Smooth muscle cell (in vitro differentiated cells): ENCODE measurements around the gene AP2S1. TPM values are rescaled to one million over a fixed set of nuclear protein-coding genes. Genes with fewer than 3 reads are reported as not detected.
A peak's percentile ranks its signal among the peaks of the same experiment; 100 is the strongest.

Experiments used
- DNase-seq: peaks from one replicate; lab custom pipeline; 2025; ENCODE audit not compliant: unreplicated experiment; lab: John Stamatoyannopoulos, UW
- H2AFZ ChIP-seq: fragments of 200-600 bp; sonication (generic); 2 replicates; pipeline ENCODE4 v1.6.0; 2016; ENCODE audit warnings: antibody characterized with exemption, low read depth, mild to moderate bottlenecking
- H3F3A ChIP-seq: fragments of 200-600 bp; sonication (generic); 2 replicates; pipeline ENCODE4 v1.6.0; 2017; ENCODE audit warnings: antibody characterized with exemption, low read depth
- H3K27ac ChIP-seq: fragments of 200-600 bp; sonication (generic); 2 replicates; pipeline ENCODE4 v1.5.1; 2016; ENCODE audit warnings: low read depth, mild to moderate bottlenecking
- H3K27me3 ChIP-seq: fragments of 200-600 bp; sonication (generic); 2 replicates; pipeline ENCODE4 v1.6.1; 2016; ENCODE audit warnings: low read depth, mild to moderate bottlenecking
- H3K36me3 ChIP-seq: fragments of 200-600 bp; sonication (generic); 2 replicates; pipeline ENCODE4 v1.5.1; 2016; ENCODE audit warnings: low read depth
- H3K4me1 ChIP-seq: fragments of 200-600 bp; sonication (generic); 2 replicates; pipeline ENCODE4 v1.5.1; 2016; ENCODE audit warnings: low read depth
- H3K4me2 ChIP-seq: fragments of 200-600 bp; sonication (generic); 2 replicates; pipeline ENCODE4 v1.6.0; 2016; ENCODE audit warnings: mild to moderate bottlenecking
- H3K4me3 ChIP-seq: fragments of 200-600 bp; sonication (generic); 2 replicates; pipeline ENCODE4 v1.5.1; 2016; ENCODE audit warnings: mild to moderate bottlenecking
- H3K79me2 ChIP-seq: fragments of 200-600 bp; sonication (generic); 2 replicates; pipeline ENCODE4 v1.6.0; 2016; ENCODE audit warnings: low read depth, mild to moderate bottlenecking
- H3K9ac ChIP-seq: fragments of 200-600 bp; sonication (generic); 2 replicates; pipeline ENCODE4 v1.6.0; 2016; ENCODE audit warnings: low read depth
- H3K9me3 ChIP-seq: fragments of 200-600 bp; sonication (generic); replicated peaks from 2 replicates; pipeline ENCODE4 v1.5.1; 2016; ENCODE audit warnings: low read depth
- H4K20me1 ChIP-seq: fragments of 200-600 bp; sonication (generic); 2 replicates; pipeline ENCODE4 v1.6.0; 2016; ENCODE audit warnings: low read depth
- WGBS: methylation state at CpG from one replicate; pipeline ENCODE4 v1.1.7; 2016; ENCODE audit warnings: low lambda C conversion rate; 5-methylcytosine and 5-hydroxymethylcytosine counted together
- polyA plus RNA-seq: library from polyadenylated mRNA; unstranded; fragments of >200 nt; fragmentation: Nextera tagmentation; extraction: Ambion mirVana; gene quantifications from 2 replicates; pipeline ENCODE4 v1.2.1, GENCODE V29; 2016
- total RNA-seq: library from RNA; depleted of rRNA; stranded (reverse); fragments of >200 nt; gene quantifications from 2 replicates; pipeline ENCODE4 v1.2.3, GENCODE V29; 2014
- TF ChIP-seq, protein P1 (sequence below): fragments of 200-600 bp; sonication (generic); IDR thresholded peaks from 2 replicates; pipeline ENCODE4 v1.5.1; 2017; ENCODE audit warnings: borderline replicate concordance, mild to moderate bottlenecking, antibody characterized with exemption; ENCODE audit not compliant: insufficient read depth, poor library complexity, severe bottlenecking

AP2S1 gene
- 142 and 204 TPM in 2 replicates for total RNA-seq
- 471 and 488 TPM in 2 replicates for polyA plus RNA-seq

- H3F3A ChIP-seq, result peaks cover 23% of the 10 kb centered on the region
- peak within 1 kb of the TSS; percentile 75 for H3K4me3 ChIP-seq
- peak within 1 kb of the TSS; percentile 4 for H2AFZ ChIP-seq
- peaks cover 29% of the 10 kb centered on the region for H4K20me1 ChIP-seq
- TF ChIP-seq, protein P1, sequence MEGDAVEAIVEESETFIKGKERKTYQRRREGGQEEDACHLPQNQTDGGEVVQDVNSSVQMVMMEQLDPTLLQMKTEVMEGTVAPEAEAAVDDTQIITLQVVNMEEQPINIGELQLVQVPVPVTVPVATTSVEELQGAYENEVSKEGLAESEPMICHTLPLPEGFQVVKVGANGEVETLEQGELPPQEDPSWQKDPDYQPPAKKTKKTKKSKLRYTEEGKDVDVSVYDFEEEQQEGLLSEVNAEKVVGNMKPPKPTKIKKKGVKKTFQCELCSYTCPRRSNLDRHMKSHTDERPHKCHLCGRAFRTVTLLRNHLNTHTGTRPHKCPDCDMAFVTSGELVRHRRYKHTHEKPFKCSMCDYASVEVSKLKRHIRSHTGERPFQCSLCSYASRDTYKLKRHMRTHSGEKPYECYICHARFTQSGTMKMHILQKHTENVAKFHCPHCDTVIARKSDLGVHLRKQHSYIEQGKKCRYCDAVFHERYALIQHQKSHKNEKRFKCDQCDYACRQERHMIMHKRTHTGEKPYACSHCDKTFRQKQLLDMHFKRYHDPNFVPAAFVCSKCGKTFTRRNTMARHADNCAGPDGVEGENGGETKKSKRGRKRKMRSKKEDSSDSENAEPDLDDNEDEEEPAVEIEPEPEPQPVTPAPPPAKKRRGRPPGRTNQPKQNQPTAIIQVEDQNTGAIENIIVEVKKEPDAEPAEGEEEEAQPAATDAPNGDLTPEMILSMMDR, result no peak
- DNase-seq, result peak; percentile 73
- peak within 1 kb of the TSS; percentile 80 for H3K27ac ChIP-seq
- H3K79me2 ChIP-seq, result peaks cover 20% of the 10 kb centered on the region
- peak within 1 kb of the TSS; percentile 95 for H3K4me2 ChIP-seq
- H3K9ac ChIP-seq, result peak within 1 kb of the TSS; percentile 83
- 2% methylated on average over 48 of the region's 53 CpGs for WGBS
- H3K27me3 ChIP-seq, result no peaks in the 10 kb centered on the region
- peaks cover 8% of the 10 kb centered on the region for H3K4me1 ChIP-seq
- no peaks in the 10 kb centered on the region for H3K36me3 ChIP-seq
- no peaks in the 10 kb centered on the region for H3K9me3 ChIP-seq
Observed at GRCh38 chr19:46850228-46851203, at the start of gene AP2S1. Gene AP2S1 (minus strand): TSS chr19:46850846. CDS start chr19:46850766, 80 bp downstream.

DNA sequence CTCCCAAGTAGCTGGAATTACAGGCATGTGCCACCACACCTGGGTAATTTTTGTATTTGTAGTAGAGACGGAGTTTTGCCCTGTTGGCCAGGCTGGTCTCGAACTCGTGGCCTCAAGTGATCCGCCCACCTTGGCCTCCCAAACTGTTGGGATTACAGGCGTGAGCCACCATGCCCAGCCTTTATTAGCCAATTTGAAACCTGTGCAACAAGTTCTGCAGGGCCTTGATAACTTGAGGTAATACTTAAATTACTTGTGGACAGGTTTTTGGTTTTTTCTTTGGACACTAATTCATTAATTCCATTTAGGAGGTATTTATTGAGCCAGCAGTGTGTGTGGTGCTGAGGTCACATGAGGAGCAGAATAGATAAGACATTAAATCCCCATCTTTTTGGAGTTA lies 49.7 kb upstream of the AP2S1 start:
- H3K4me2 ChIP-seq, result no peak overlapping the region
- H2AFZ ChIP-seq, result no peak overlapping the region
- TF ChIP-seq, protein P1, result no peak
- H3K27me3 ChIP-seq, result no peaks in the 10 kb centered on the region
- no peak overlapping the region for H3K9ac ChIP-seq
- H3F3A ChIP-seq, result peaks cover 23% of the 10 kb centered on the region
- no peak overlapping the region for H3K4me3 ChIP-seq
- peaks cover 17% of the 10 kb centered on the region for H3K4me1 ChIP-seq
- H3K79me2 ChIP-seq, result peaks cover 63% of the 10 kb centered on the region
- WGBS, result 97% methylated on average over 5 of the region's 5 CpGs
- H4K20me1 ChIP-seq, result peaks cover 53% of the 10 kb centered on the region
- H3K27ac ChIP-seq, result no peak overlapping the region
- no peak for DNase-seq
- no peaks in the 10 kb centered on the region for H3K9me3 ChIP-seq
- no peaks in the 10 kb centered on the region for H3K36me3 ChIP-seq

DNA sequence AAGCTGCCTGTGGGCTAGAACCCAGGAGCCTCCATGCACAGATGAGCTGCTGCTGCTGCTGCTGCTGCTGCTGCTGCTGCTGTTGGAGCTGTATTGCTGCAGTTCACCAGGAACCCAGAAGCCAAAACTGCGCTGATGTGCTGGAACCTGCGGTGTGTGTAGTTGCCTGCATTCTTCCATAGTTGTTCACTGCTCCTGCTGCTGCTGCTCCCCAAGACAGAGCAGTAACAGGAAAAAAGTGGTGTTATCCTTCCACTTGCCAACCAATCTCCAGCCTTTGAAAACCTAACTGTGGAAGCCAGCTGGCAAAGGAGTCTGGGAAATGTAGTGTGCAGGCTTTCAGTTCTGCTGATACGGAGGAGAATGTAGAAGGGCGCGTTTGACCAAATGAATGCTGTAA lies 48.1 kb upstream of the AP2S1 start:
- Histone ChIP-seq H3K79me2 (peaks cover 77% of the 10 kb centered on the region), H3K36me3 (no peaks in the 10 kb centered on the region), H2AFZ (no peak overlapping the region), H3K4me2 (peak overlapping the region; percentile 11), H3K27me3 (no peaks in the 10 kb centered on the region), H3F3A (peaks cover 8% of the 10 kb centered on the region), H3K27ac (no peak overlapping the region), H4K20me1 (peaks cover 53% of the 10 kb centered on the region), H3K9ac (no peak overlapping the region), H3K4me3 (no peak overlapping the region), H3K9me3 (no peaks in the 10 kb centered on the region), H3K4me1 (peaks cover 5% of the 10 kb centered on the region)
- WGBS, result 76% methylated on average over 5 of the region's 5 CpGs
- no peak for DNase-seq
- TF ChIP-seq, protein P1, result no peak
